ENCODE results near the gene SLC26A8. TPM values are rescaled to one million over a fixed set of nuclear protein-coding genes. Genes with fewer than 3 reads are reported as not detected.

SLC26A8 gene
- total RNA-seq, 1 experiment from 2014 or later = not detected

GRCh38 chr6:35968821-35969220, 55.6 kb downstream of the SLC26A8 start:
- Histone ChIP-seq H3K36me3 (ENCODE audit: control insufficient read depth in 1 of 2, insufficient read depth in 2 of 2, low read length in 2 of 2) (no peaks in the 10 kb centered on the region), H3K27ac (ENCODE audit: low read depth, low read length) (no peak overlapping the region), H3K4me2 (ENCODE audit: low read length) (no peak overlapping the region), H4K20me1 (ENCODE audit: insufficient read depth) (no peaks in the 10 kb centered on the region), H3K79me2 (ENCODE audit: insufficient read depth, low read length) (no peaks in the 10 kb centered on the region), H3K9me3 (ENCODE audit: control insufficient read depth in 1 of 2, insufficient read depth in 1 of 2, low read depth in 1 of 2, low read length in 2 of 2) (no peaks in the 10 kb centered on the region), H3K9me2 (ENCODE audit: insufficient read depth) (no peaks in the 10 kb centered on the region), H3K4me1 (ENCODE audit: control insufficient read depth in 1 of 2, insufficient read depth in 2 of 2, low read length in 2 of 2) (peaks cover 2 to 8% of the 10 kb centered on the region in 2 experiments; a peak in 3 of 4 replicates), H3K4me3 (replicated peaks in 1 of 2; ENCODE audit: low read depth in 1 of 2, low read length in 2 of 2) (no peak overlapping the region), H2AFZ (ENCODE audit: low read depth, low read length, poor library complexity, severe bottlenecking) (no peak overlapping the region), H3K9ac (ENCODE audit: low read length) (no peak overlapping the region), H3K27me3 (ENCODE audit: insufficient read depth, low read length) (no peaks in the 10 kb centered on the region)
- intact Hi-C loops (cut with micrococcal nuclease) = no loop called here
- ChIA-PET CTCF (no interaction called here), POLR2A (no interaction called here), RAD21 (ENCODE audit: low non-redundant PET in 1 of 2, low total read pairs in 2 of 2, uncharacterized antibody in 2 of 2, unreplicated experiment in 2 of 2) (no interaction called here)
- no peak for DNase-seq (ENCODE audit: low read depth, low spot score)
- ATAC-seq = no peak
- no TSS peak for BruUV-seq (replicated peaks)
- TF ChIP-seq ZNF274 (IDR thresholded peaks at IDR 0.05; ENCODE audit: low read depth, low read length) (no peak), EGR1 (IDR thresholded peaks at IDR 0.05; ENCODE audit: low read depth) (no peak), ZFX (IDR thresholded peaks at IDR 0.05) (no peak), FOSL1 (IDR thresholded peaks at IDR 0.05; ENCODE audit: low read depth) (no peak), ELF1 (IDR thresholded peaks at IDR 0.05; ENCODE audit: borderline replicate concordance, low read depth) (no peak), CEBPB (IDR thresholded peaks at IDR 0.05; ENCODE audit: low read depth) (no peak), SRF (IDR thresholded peaks at IDR 0.05; ENCODE audit: low read depth) (no peak)
- TF ChIP-seq, protein P1, sequence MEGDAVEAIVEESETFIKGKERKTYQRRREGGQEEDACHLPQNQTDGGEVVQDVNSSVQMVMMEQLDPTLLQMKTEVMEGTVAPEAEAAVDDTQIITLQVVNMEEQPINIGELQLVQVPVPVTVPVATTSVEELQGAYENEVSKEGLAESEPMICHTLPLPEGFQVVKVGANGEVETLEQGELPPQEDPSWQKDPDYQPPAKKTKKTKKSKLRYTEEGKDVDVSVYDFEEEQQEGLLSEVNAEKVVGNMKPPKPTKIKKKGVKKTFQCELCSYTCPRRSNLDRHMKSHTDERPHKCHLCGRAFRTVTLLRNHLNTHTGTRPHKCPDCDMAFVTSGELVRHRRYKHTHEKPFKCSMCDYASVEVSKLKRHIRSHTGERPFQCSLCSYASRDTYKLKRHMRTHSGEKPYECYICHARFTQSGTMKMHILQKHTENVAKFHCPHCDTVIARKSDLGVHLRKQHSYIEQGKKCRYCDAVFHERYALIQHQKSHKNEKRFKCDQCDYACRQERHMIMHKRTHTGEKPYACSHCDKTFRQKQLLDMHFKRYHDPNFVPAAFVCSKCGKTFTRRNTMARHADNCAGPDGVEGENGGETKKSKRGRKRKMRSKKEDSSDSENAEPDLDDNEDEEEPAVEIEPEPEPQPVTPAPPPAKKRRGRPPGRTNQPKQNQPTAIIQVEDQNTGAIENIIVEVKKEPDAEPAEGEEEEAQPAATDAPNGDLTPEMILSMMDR (IDR thresholded peaks at IDR 0.05 in 2 of 3, conservative IDR thresholded peaks at IDR 0.05 in 1 of 3; ENCODE audit: borderline replicate concordance in 1 of 3, insufficient read depth in 1 of 3, low read depth in 2 of 3, low read length in 2 of 3) = no peak
- TF ChIP-seq, protein P2, sequence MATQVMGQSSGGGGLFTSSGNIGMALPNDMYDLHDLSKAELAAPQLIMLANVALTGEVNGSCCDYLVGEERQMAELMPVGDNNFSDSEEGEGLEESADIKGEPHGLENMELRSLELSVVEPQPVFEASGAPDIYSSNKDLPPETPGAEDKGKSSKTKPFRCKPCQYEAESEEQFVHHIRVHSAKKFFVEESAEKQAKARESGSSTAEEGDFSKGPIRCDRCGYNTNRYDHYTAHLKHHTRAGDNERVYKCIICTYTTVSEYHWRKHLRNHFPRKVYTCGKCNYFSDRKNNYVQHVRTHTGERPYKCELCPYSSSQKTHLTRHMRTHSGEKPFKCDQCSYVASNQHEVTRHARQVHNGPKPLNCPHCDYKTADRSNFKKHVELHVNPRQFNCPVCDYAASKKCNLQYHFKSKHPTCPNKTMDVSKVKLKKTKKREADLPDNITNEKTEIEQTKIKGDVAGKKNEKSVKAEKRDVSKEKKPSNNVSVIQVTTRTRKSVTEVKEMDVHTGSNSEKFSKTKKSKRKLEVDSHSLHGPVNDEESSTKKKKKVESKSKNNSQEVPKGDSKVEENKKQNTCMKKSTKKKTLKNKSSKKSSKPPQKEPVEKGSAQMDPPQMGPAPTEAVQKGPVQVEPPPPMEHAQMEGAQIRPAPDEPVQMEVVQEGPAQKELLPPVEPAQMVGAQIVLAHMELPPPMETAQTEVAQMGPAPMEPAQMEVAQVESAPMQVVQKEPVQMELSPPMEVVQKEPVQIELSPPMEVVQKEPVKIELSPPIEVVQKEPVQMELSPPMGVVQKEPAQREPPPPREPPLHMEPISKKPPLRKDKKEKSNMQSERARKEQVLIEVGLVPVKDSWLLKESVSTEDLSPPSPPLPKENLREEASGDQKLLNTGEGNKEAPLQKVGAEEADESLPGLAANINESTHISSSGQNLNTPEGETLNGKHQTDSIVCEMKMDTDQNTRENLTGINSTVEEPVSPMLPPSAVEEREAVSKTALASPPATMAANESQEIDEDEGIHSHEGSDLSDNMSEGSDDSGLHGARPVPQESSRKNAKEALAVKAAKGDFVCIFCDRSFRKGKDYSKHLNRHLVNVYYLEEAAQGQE (IDR thresholded peaks at IDR 0.05; ENCODE audit: low read depth) = no peak
- TF ChIP-seq, protein P3, sequence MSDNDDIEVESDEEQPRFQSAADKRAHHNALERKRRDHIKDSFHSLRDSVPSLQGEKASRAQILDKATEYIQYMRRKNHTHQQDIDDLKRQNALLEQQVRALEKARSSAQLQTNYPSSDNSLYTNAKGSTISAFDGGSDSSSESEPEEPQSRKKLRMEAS (IDR thresholded peaks at IDR 0.05) = no peak
- TF ChIP-seq, protein P4, sequence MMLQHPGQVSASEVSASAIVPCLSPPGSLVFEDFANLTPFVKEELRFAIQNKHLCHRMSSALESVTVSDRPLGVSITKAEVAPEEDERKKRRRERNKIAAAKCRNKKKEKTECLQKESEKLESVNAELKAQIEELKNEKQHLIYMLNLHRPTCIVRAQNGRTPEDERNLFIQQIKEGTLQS (IDR thresholded peaks at IDR 0.05) = no peak

Measured in HCT116 (cell line).